Measurements from ENCODE around the gene TYMP. TPM values are rescaled to one million over a fixed set of nuclear protein-coding genes. Genes with fewer than 3 reads are reported as not detected.
"Not testable (repeated sequence)": the region's sequence is repeated elsewhere in the genome, so short reads cannot be mapped to it uniquely, and the experiment has no call there.

The TYMP gene
- total RNA-seq, 6 experiments from 2014 or later: 30.6 to 223 (median 88.2) TPM

GRCh38 chr22:50521710-50522109 lies 8.1 kb downstream of the TYMP start:
- no peak overlapping the region for H3K4me3 ChIP-seq
- H3K36me3 ChIP-seq: peaks cover 0 to 27% (median 7%) of the 10 kb centered on the region in 4 donors
- TF ChIP-seq POLR2A (IDR thresholded peaks at IDR 0.05): no peak
- TF ChIP-seq CTCF (IDR thresholded peaks at IDR 0.05): no peak
- intact Hi-C loops (cut with DNase I): loop anchor here in 1 of 2 donors (10.0 kb wide), 1 partner anchor 93 kb away; no protein-coding TSS in a partner anchor
- DNase-seq: no peak
- no peaks in the 10 kb centered on the region for H3K27me3 ChIP-seq
- ATAC-seq: no peak
- H3K27ac ChIP-seq: no peak overlapping the region
- peaks cover 0 to 18% (median 8%) of the 10 kb centered on the region in 4 donors for H3K4me1 ChIP-seq
- WGBS (ENCODE audit: insufficient coverage, low coverage, low lambda C conversion rate, missing lambda C conversion rate): 92% methylated on average over 6 of the region's 10 CpGs
- no peaks in the 10 kb centered on the region for H3K9me3 ChIP-seq

GRCh38 chr22:50520826-50521453 lies 8.9 kb downstream of the TYMP start:
- intact Hi-C loops (cut with DNase I): loop anchor here in 1 of 2 donors (10.0 kb wide), 1 partner anchor 94 kb away; no protein-coding TSS in a partner anchor
- H3K27ac ChIP-seq: no peak overlapping the region
- 81% methylated on average over 4 of the region's 13 CpGs for WGBS (ENCODE audit: insufficient coverage, low coverage, low lambda C conversion rate, missing lambda C conversion rate)
- no peak for DNase-seq
- H3K36me3 ChIP-seq: peaks cover 0 to 27% (median 7%) of the 10 kb centered on the region in 4 donors
- H3K27me3 ChIP-seq: no peaks in the 10 kb centered on the region
- H3K4me3 ChIP-seq: no peak overlapping the region
- no peaks in the 10 kb centered on the region for H3K9me3 ChIP-seq
- no peak for ATAC-seq
- no peak for TF ChIP-seq CTCF (IDR thresholded peaks at IDR 0.05)
- no peak for TF ChIP-seq POLR2A (IDR thresholded peaks at IDR 0.05)
- peaks cover 0 to 16% (median 6%) of the 10 kb centered on the region in 4 donors for H3K4me1 ChIP-seq

GRCh38 chr22:50520184-50520583 lies 9.6 kb downstream of the TYMP start:
- not testable (repeated sequence) for H3K4me3 ChIP-seq, DNase-seq, H3K27ac ChIP-seq, H3K9me3 ChIP-seq, H3K27me3 ChIP-seq, ATAC-seq
- Histone ChIP-seq H3K36me3 (peaks cover 0 to 27% (median 7%) of the 10 kb centered on the region in 4 donors), H3K4me1 (peaks cover 0 to 16% (median 6%) of the 10 kb centered on the region in 4 donors)
- WGBS (ENCODE audit: insufficient coverage, low coverage, low lambda C conversion rate, missing lambda C conversion rate): 90% methylated on average over 2 of the region's 8 CpGs
- intact Hi-C loops (cut with DNase I): loop anchor here in 1 of 2 donors (10.0 kb wide), 1 partner anchor 95 kb away; no protein-coding TSS in a partner anchor

- DNase-seq: no peak
- no peak overlapping the region for H3K4me3 ChIP-seq
- WGBS (ENCODE audit: insufficient coverage, low coverage, low lambda C conversion rate, missing lambda C conversion rate): no CpG with 5 or more reads among the region's 8 CpGs
- peaks cover 0 to 27% (median 7%) of the 10 kb centered on the region in 4 donors for H3K36me3 ChIP-seq
- TF ChIP-seq POLR2A (IDR thresholded peaks at IDR 0.05) (no peak), CTCF (IDR thresholded peaks at IDR 0.05) (no peak)
- no peaks in the 10 kb centered on the region for H3K27me3 ChIP-seq
- peaks cover 0 to 8% (median 4%) of the 10 kb centered on the region in 4 donors for H3K4me1 ChIP-seq
- H3K9me3 ChIP-seq: no peaks in the 10 kb centered on the region
- no peak for ATAC-seq
- intact Hi-C loops (cut with DNase I): no loop called here
- no peak overlapping the region for H3K27ac ChIP-seq
Observed at GRCh38 chr22:50519151-50519550, 10.7 kb downstream of the TYMP start.

GRCh38 chr22:50518606-50519005 lies 11.2 kb downstream of the TYMP start:
- intact Hi-C loops (cut with DNase I): no loop called here
- Histone ChIP-seq H3K27me3 (no peaks in the 10 kb centered on the region), H3K36me3 (peaks cover 0 to 24% (median 7%) of the 10 kb centered on the region in 4 donors), H3K27ac (no peak overlapping the region), H3K4me3 (no peak overlapping the region), H3K4me1 (peaks cover 0 to 2% (median under 1%) of the 10 kb centered on the region in 4 donors), H3K9me3 (no peaks in the 10 kb centered on the region)
- DNase-seq (no peak), ATAC-seq (no peak)
- WGBS (ENCODE audit: insufficient coverage, low coverage, low lambda C conversion rate, missing lambda C conversion rate): no CpG with 5 or more reads among the region's 7 CpGs
- TF ChIP-seq POLR2A (IDR thresholded peaks at IDR 0.05) (no peak), CTCF (IDR thresholded peaks at IDR 0.05) (no peak)
